IPS-18c (cell line): ENCODE measurements around the gene WNK2.

Source experiments
- H3K4me3 ChIP-seq: 2 replicates; pipeline ENCODE4 v1.7.0; 2013; ENCODE audit warnings: low read depth, mild to moderate bottlenecking, low read length, moderate library complexity; ENCODE audit not compliant: insufficient read depth
- H3K9me3 ChIP-seq: one replicate; pipeline ENCODE4 v1.6.1; 2013; ENCODE audit warnings: mild to moderate bottlenecking, low read length, moderate library complexity; ENCODE audit not compliant: control insufficient read depth, insufficient read depth

The WNK2 gene

GRCh38 chr9:93287189-93287552 lies 103.2 kb downstream of the WNK2 start:
- H3K9me3 ChIP-seq, result no peaks in the 10 kb centered on the region
- no peak overlapping the region for H3K4me3 ChIP-seq

- H3K4me3 ChIP-seq, result no peak overlapping the region
- H3K9me3 ChIP-seq, result no peaks in the 10 kb centered on the region
These were observed 103.7 kb downstream of the WNK2 start for GRCh38 chr9:93287593-93287992.

- no peak overlapping the region for H3K4me3 ChIP-seq
These were observed 104.4 kb downstream of the WNK2 start for GRCh38 chr9:93288341-93288740.

GRCh38 chr9:93288891-93289883 lies 105.2 kb downstream of the WNK2 start:
- no peaks in the 10 kb centered on the region for H3K9me3 ChIP-seq
- H3K4me3 ChIP-seq, result no peak overlapping the region

More at GRCh38 chr9:93288341-93288740, 104.4 kb downstream of the WNK2 start:
- no peaks in the 10 kb centered on the region for H3K9me3 ChIP-seq

- no peak overlapping the region for H3K4me3 ChIP-seq
- no peaks in the 10 kb centered on the region for H3K9me3 ChIP-seq
These were observed 106.8 kb downstream of the WNK2 start for GRCh38 chr9:93290495-93291434.

- Histone ChIP-seq H3K9me3 (no peaks in the 10 kb centered on the region), H3K4me3 (no peak overlapping the region)
These were observed 107.8 kb downstream of the WNK2 start for GRCh38 chr9:93291536-93292287.

GRCh38 chr9:93292288-93292615 lies 108.3 kb downstream of the WNK2 start:
- Histone ChIP-seq H3K9me3 (no peaks in the 10 kb centered on the region), H3K4me3 (no peak overlapping the region)

- H3K4me3 ChIP-seq, result no peak overlapping the region
- H3K9me3 ChIP-seq, result no peaks in the 10 kb centered on the region
These were observed 108.9 kb downstream of the WNK2 start for GRCh38 chr9:93292664-93293328.

GRCh38 chr9:93294011-93294410 lies 110.1 kb downstream of the WNK2 start:
- H3K4me3 ChIP-seq, result no peak overlapping the region
- H3K9me3 ChIP-seq, result no peaks in the 10 kb centered on the region

GRCh38 chr9:93295031-93295430 lies 111.1 kb downstream of the WNK2 start:
- H3K9me3 ChIP-seq, result peaks cover 2% of the 10 kb centered on the region

GRCh38 chr9:93295456-93296076 lies 111.6 kb downstream of the WNK2 start:
- no peak overlapping the region for H3K4me3 ChIP-seq
- H3K9me3 ChIP-seq, result peaks cover 2% of the 10 kb centered on the region

More at GRCh38 chr9:93295031-93295430, 111.1 kb downstream of the WNK2 start:
- no peak overlapping the region for H3K4me3 ChIP-seq

- H3K4me3 ChIP-seq, result no peak overlapping the region
- H3K9me3 ChIP-seq, result peaks cover 2% of the 10 kb centered on the region
These were observed 113.0 kb downstream of the WNK2 start for GRCh38 chr9:93296889-93297480.

- Histone ChIP-seq H3K9me3 (peaks cover 2% of the 10 kb centered on the region), H3K4me3 (no peak overlapping the region)
These were observed 113.9 kb downstream of the WNK2 start for GRCh38 chr9:93297659-93298497.

- no peak overlapping the region for H3K4me3 ChIP-seq
- peaks cover 2% of the 10 kb centered on the region for H3K9me3 ChIP-seq
These were observed 114.8 kb downstream of the WNK2 start for GRCh38 chr9:93298498-93299417.
